ENCODE measurements around the gene PRMT2. TPM values are rescaled to one million over a fixed set of nuclear protein-coding genes. Genes with fewer than 3 reads are reported as not detected.

Gene PRMT2
- total and polyA plus RNA-seq, 12 donors, result 31.2 to 70.1 (median 54.2) TPM

DNA sequence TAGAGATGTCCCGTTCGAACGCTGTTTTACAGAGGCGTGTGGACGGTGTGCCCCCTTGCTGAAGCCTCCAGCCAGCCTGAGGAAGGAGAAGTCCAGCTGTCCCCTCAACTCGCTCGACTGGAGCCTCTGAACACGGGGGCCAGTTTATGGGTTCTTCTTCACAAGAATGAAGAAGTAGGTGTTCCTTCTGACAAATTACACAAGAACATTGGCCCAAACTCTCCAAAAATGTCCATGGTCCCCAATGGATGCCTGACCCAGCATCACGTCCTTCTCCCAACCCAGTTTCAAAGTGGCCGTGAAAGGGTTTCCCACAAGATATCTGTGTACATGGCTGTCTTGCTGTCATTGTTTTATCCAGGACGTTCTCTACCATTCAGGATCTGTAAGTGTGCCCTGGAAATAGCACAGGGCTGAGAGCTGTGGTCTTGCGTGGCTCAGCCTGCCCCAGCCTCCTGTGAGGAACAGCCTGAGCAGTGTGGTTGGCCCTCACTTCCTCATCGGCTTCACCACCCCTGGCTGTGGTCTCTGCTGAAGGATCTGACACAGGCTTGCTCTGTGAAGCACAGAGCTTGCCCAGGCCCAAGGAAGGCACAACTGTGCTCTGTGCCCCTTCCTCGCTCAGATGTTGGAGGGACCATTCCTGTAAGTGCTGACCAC lies 29.6 kb upstream of the PRMT2 start:
- peaks cover 0 to 7% (median 0%) of the 10 kb centered on the region in 11 donors for H3K9me3 ChIP-seq
- H3K4me1 ChIP-seq, result peaks cover 0 to 30% (median 0%) of the 10 kb centered on the region in 9 donors
- DNase-seq, result peak; percentile 23 to 36
- no peaks in the 10 kb centered on the region for H3K36me3 ChIP-seq
- no peak overlapping the region for H3K4me3 ChIP-seq
- peak overlapping the region in 3 of 10 donors; percentile 14 to 81 (median 16) for H3K27ac ChIP-seq
- peak; percentile 61 to 87 (median 80) for ATAC-seq
- no peak for TF ChIP-seq CTCF (IDR thresholded peaks at IDR 0.05)
- intact Hi-C loops (cut with DNase I), result no loop called here
- 76 to 85% methylated on average over 14 of the region's 14 CpGs for WGBS, 2 donors
- H3K27me3 ChIP-seq, result peaks cover 0 to 2% (median 0%) of the 10 kb centered on the region in 7 donors

- no peak overlapping the region for H3K4me3 ChIP-seq
- peaks cover 0 to 2% (median 0%) of the 10 kb centered on the region in 7 donors for H3K27me3 ChIP-seq
- peak overlapping the region in 1 of 10 donors; percentile 81 for H3K27ac ChIP-seq
- no peak for DNase-seq
- H3K9me3 ChIP-seq, result peaks cover 0 to 12% (median 0%) of the 10 kb centered on the region in 11 donors
- peak in 2 of 8 donors; percentile 29 to 33 for ATAC-seq
- intact Hi-C loops (cut with DNase I), result no loop called here
- WGBS, 2 donors, result 77 to 83% methylated on average over 7 of the region's 7 CpGs
- TF ChIP-seq CTCF (IDR thresholded peaks at IDR 0.05), result no peak
- H3K36me3 ChIP-seq, result no peaks in the 10 kb centered on the region
- peaks cover 0 to 30% (median 0%) of the 10 kb centered on the region in 9 donors for H3K4me1 ChIP-seq
Measured at GRCh38 chr21:46606427-46606813, 29.1 kb upstream of the PRMT2 start.

GRCh38 chr21:46607636-46608035 lies 27.8 kb upstream of the PRMT2 start:
- no peak for DNase-seq
- intact Hi-C loops (cut with DNase I), result no loop called here
- Histone ChIP-seq H3K27me3 (peaks cover 0 to 2% (median 0%) of the 10 kb centered on the region in 7 donors), H3K9me3 (peaks cover 0 to 15% (median 0%) of the 10 kb centered on the region in 11 donors), H3K4me3 (no peak overlapping the region), H3K4me1 (peaks cover 0 to 30% (median 0%) of the 10 kb centered on the region in 9 donors), H3K36me3 (no peaks in the 10 kb centered on the region), H3K27ac (no peak overlapping the region)
- 85 to 91% methylated on average over 2 of the region's 2 CpGs for WGBS, 2 donors
- TF ChIP-seq CTCF (IDR thresholded peaks at IDR 0.05), result no peak
- ATAC-seq, result no peak

DNA sequence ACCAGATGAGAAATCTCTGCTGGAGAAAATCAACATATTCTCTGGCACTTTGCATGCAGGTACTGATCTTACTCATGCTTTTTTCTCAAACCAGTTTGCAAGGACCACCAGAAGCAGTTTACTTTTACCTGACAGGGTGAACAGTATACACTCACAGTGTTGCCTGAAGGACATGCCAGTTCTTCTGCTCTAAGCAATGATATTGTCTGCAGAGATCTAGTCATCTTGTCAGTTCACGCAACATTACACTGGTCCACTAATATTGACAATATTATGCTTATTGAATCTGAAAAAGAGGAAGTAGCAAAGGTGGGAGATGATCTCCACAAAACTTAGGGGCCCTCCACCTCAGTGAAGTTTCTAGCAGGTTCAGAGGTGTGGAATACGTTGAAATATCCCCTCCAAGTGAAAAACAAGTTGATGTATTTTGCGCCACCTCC lies 26.8 kb upstream of the PRMT2 start:
- no peak overlapping the region for H3K27ac ChIP-seq
- H3K27me3 ChIP-seq, result peaks cover 0 to 2% (median 0%) of the 10 kb centered on the region in 7 donors
- H3K4me1 ChIP-seq, result peaks cover 0 to 30% (median 0%) of the 10 kb centered on the region in 9 donors
- no peak overlapping the region for H3K4me3 ChIP-seq
- H3K9me3 ChIP-seq, result peaks cover 0 to 15% (median 0%) of the 10 kb centered on the region in 11 donors
- WGBS, 2 donors, result 79 to 85% methylated on average over 3 of the region's 3 CpGs
- no peak for DNase-seq
- intact Hi-C loops (cut with DNase I), result no loop called here
- no peak for ATAC-seq
- H3K36me3 ChIP-seq, result no peaks in the 10 kb centered on the region
- no peak for TF ChIP-seq CTCF (IDR thresholded peaks at IDR 0.05)

All from heart right ventricle (tissue), 16 donors.